ENCODE measurements around the gene PDE6G.

PDE6G gene

GRCh38 chr17:81664051-81664470 lies 7.7 kb upstream of the PDE6G start:
- peak; percentile 25 for DNase-seq (ENCODE audit: low read depth)
- no peak for TF ChIP-seq CTCF (conservative IDR thresholded peaks at IDR 0.05; ENCODE audit: control insufficient read depth, insufficient read depth, low read depth, low read length)

DNA sequence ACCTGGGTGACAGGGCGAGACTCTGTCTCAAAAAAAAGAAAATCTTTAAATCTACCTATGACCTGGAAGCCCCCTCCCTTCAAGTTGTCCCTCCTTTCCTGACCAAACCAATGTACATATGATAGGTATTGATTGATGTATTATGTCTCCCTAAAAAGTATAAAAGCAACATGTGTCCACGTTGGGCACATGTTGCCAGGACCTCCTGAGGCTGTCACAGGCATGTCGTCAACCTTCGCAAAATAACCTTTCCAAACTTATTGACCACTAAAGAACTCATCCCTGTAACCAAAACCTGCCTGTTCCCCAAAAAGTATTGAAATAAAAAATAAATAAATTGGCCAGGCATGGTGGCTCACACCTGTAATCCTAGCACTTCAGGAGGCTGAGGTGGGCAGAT lies 5.7 kb upstream of the PDE6G start:
- no peak for TF ChIP-seq CTCF (conservative IDR thresholded peaks at IDR 0.05; ENCODE audit: control insufficient read depth, insufficient read depth, low read depth, low read length)
- DNase-seq (ENCODE audit: low read depth): no peak
- H3K4me3 ChIP-seq (ENCODE audit: control insufficient read depth, low read depth, low read length): no peak overlapping the region

More at GRCh38 chr17:81664051-81664470, 7.7 kb upstream of the PDE6G start:
- H3K4me3 ChIP-seq (ENCODE audit: control insufficient read depth, low read depth, low read length): no peak overlapping the region

- no peak for TF ChIP-seq CTCF (conservative IDR thresholded peaks at IDR 0.05; ENCODE audit: control insufficient read depth, insufficient read depth, low read depth, low read length)
- no peak overlapping the region for H3K4me3 ChIP-seq (ENCODE audit: control insufficient read depth, low read depth, low read length)
- no peak for DNase-seq (ENCODE audit: low read depth)
Measured at GRCh38 chr17:81660441-81660840, 4.1 kb upstream of the PDE6G start.

DNA sequence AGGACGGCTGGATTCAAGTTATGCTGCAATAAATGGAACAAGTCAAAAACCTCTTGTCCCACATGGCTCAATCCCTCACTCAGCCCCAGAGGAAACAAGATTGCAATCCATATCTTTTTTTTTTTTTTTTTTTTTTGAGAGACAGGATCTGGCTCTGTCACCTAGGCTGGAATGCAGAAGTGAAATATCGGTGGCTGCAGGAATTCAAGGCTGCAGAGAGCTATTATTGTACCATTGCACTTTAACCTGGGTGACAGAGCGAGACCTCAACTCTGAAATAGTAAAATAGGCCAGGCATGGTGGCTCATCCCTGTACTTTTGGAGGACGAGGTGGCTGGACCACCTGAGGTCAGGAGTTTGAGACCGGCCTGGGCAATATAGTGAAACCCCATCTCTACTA lies 2.7 kb upstream of the PDE6G start:
- TF ChIP-seq CTCF (conservative IDR thresholded peaks at IDR 0.05; ENCODE audit: control insufficient read depth, insufficient read depth, low read depth, low read length): no peak
- no peak for DNase-seq (ENCODE audit: low read depth)

GRCh38 chr17:81656835-81657234 lies 493 bp upstream of the PDE6G start:
- no peak for DNase-seq (ENCODE audit: low read depth)
- H3K4me3 ChIP-seq (ENCODE audit: control insufficient read depth, low read depth, low read length): no peak overlapping the region
- TF ChIP-seq CTCF (conservative IDR thresholded peaks at IDR 0.05; ENCODE audit: control insufficient read depth, insufficient read depth, low read depth, low read length): no peak

More for the DNA sequence above, 2.7 kb upstream of the PDE6G start:
- no peak overlapping the region for H3K4me3 ChIP-seq (ENCODE audit: control insufficient read depth, low read depth, low read length)

DNA sequence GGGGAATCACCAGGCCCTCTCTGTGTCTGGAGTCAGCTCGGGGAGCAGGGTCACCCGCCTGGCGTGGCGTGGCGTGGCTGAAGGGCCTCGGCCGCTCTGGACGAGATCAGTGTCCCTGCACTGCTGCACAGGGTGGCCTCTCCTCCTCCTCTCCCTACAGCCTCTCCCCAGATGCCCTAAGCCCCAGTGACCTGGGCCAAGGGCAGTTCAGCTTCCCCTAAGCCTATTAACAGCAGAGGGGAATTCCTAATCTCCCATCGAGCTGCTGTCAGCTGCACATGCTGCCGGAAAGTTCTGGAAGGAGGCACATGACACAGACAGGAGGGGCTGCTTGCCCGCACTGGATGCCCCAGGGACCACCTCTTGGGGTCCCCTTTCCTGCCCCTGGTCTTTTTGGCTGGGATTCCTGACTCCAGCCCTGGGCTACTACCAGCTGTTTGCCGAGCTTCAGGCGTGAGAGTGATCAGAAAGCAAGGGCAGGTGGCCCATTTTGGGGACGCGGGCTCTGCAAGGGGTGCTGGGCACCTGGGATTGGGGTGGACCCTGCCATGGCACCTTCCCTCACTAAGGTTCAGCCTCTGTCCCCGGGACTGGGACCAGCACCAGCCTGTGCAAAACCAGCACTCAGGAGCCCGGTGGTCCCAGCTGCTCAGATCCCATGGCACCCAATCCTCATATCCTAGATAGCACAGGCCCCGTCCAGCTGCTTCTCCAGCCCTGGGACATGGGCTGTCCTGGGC lies 794 bp downstream of the PDE6G start:
- no peak for DNase-seq (ENCODE audit: low read depth)
- TF ChIP-seq CTCF (conservative IDR thresholded peaks at IDR 0.05; ENCODE audit: control insufficient read depth, insufficient read depth, low read depth, low read length): no peak
- no peak overlapping the region for H3K4me3 ChIP-seq (ENCODE audit: control insufficient read depth, low read depth, low read length)
